ENCODE results near the gene NUP214.

Gene NUP214

DNA sequence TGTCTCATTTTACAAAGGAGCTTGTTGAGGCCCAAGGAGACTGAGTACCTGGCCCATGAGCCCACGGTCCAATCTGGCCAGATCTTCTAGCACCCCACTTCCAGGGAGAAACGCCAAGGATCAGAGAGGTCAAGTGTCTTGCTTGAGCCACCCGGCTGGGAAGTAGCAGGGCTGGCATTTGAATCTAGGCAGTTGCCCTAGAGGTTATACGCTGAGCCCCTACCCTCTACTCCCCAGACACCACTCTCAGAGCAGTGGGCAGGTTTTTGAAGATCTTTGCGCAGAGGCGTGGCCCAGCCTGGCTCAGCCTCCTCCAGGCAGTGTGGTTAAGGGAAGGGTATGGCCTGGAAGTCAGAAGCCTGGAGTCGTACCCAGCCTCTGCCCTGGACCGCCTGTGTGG is 5.8 kb upstream of the NUP214 start:
- no peak for DNase-seq (ENCODE audit: extremely low read depth, low read depth)
- TF ChIP-seq, protein P1, sequence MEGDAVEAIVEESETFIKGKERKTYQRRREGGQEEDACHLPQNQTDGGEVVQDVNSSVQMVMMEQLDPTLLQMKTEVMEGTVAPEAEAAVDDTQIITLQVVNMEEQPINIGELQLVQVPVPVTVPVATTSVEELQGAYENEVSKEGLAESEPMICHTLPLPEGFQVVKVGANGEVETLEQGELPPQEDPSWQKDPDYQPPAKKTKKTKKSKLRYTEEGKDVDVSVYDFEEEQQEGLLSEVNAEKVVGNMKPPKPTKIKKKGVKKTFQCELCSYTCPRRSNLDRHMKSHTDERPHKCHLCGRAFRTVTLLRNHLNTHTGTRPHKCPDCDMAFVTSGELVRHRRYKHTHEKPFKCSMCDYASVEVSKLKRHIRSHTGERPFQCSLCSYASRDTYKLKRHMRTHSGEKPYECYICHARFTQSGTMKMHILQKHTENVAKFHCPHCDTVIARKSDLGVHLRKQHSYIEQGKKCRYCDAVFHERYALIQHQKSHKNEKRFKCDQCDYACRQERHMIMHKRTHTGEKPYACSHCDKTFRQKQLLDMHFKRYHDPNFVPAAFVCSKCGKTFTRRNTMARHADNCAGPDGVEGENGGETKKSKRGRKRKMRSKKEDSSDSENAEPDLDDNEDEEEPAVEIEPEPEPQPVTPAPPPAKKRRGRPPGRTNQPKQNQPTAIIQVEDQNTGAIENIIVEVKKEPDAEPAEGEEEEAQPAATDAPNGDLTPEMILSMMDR (IDR thresholded peaks at IDR 0.05; ENCODE audit: low read depth, low read length): no peak

DNA sequence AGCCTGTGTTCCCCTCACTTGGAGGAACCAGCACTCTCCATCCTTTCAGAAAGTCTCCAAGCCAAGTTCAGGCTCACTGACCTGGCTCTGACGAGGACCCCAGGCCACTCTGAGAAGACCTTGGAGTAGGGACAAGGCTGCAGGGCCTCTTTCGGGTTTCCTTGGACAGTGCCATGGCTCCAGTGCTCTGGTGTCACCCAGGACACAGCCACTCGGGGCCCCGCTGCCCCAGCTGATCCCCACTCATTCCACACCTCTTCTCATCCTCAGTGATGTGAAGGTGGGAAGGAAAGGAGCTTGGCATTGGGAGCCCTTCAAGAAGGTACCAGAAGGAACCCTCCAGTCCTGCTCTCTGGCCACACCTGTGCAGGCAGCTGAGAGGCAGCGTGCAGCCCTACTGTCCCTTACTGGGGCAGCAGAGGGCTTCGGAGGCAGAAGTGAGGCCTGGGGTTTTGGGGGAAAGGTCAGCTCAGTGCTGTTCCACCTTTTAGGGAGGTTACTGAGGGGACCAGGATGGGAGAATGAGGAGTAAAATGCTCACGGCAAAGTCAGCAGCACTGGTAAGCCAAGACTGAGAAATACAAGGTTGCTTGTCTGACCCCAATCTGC is 4.7 kb upstream of the NUP214 start:
- DNase-seq (ENCODE audit: extremely low read depth, low read depth): no peak
- TF ChIP-seq, protein P1 (IDR thresholded peaks at IDR 0.05; ENCODE audit: low read depth, low read length): no peak

DNA sequence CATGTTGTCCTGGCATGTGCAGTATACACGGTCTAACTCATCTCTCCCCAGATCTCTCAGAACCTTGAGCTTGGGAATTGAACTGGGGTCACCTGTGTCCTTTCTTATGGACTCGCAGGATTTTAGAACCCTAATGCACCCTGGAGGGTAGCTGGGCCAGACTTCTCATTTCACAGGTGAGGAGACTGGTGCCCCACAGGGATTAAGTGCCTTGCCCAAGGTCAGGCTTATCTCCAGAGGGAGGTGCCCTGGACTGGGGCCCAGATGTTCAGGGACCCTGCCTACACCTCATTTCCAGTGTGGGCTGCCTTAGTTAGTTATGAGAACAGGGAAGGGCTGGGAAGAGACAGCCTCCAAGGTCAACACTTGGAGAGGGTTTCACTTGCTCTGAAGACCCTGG is 4.0 kb upstream of the NUP214 start:
- DNase-seq (ENCODE audit: extremely low read depth, low read depth): no peak
- TF ChIP-seq, protein P1 (IDR thresholded peaks at IDR 0.05; ENCODE audit: low read depth, low read length): no peak

GRCh38 chr9:131122158-131122557 is 3.2 kb upstream of the NUP214 start:
- no peak for DNase-seq (ENCODE audit: extremely low read depth, low read depth)
- TF ChIP-seq, protein P1 (IDR thresholded peaks at IDR 0.05; ENCODE audit: low read depth, low read length): no peak

DNA sequence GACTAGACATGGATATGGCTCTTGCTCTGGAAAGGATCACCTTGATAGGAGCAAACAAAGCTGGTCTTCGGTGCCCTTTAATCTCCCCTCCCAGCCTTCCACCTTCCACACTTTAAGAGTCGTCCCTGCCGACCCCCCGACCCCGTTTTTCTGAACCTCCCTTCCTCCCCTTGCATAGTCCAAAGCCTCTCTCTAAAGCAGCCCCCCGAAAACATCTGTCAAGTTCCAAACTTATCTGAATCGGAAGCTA is 423 bp upstream of the NUP214 start:
- DNase-seq (ENCODE audit: extremely low read depth, low read depth): no peak
- TF ChIP-seq, protein P1 (IDR thresholded peaks at IDR 0.05; ENCODE audit: low read depth, low read length): no peak

DNA sequence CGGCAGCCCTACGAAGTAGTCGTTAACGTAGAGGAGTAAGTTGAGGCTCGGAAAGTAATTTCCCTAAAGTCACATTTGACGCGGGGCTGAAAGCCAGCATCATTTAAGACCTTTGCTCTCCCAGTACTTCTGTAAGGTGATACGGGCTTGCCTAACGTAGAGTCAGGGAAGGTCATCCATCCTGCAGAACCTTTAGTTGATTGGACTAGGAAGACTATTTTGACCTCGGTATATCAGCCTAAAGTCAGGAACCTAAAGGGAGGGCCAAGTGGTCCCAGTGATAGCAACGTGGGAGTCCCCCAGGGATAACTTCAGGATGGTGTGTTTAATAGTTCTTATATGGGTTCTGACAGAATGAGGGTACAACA is 657 bp downstream of the NUP214 start:
- TF ChIP-seq, protein P1 (IDR thresholded peaks at IDR 0.05; ENCODE audit: low read depth, low read length): no peak

DNA sequence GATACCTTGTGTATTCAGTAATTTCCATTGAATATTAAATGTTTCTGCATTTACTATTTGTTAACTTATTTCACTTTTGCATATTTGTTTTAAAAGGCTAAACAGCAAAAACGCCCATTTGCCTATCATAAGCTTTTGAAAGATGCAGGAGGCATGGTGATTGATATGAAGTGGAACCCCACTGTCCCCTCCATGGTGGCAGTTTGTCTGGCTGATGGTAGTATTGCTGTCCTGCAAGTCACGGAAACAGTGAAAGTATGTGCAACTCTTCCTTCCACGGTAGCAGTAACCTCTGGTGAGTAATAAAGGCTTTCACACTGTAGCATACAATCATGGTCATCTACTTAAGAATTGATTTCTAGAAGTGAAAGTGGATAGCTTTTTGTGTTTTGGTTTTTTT is 3.8 kb downstream of the NUP214 start:
- no peak for DNase-seq (ENCODE audit: extremely low read depth, low read depth)
- TF ChIP-seq, protein P1 (IDR thresholded peaks at IDR 0.05; ENCODE audit: low read depth, low read length): no peak

More for the DNA sequence above, 657 bp downstream of the NUP214 start:
- no peak for DNase-seq (ENCODE audit: extremely low read depth, low read depth)
